HuH-7 (cell line): ENCODE data around the gene TBX15.

Source experiments
- DNase-seq: peaks from one replicate; pipeline ENCODE4 v3.0.0; 2011; ENCODE audit warnings: low spot score

TBX15 gene

DNA sequence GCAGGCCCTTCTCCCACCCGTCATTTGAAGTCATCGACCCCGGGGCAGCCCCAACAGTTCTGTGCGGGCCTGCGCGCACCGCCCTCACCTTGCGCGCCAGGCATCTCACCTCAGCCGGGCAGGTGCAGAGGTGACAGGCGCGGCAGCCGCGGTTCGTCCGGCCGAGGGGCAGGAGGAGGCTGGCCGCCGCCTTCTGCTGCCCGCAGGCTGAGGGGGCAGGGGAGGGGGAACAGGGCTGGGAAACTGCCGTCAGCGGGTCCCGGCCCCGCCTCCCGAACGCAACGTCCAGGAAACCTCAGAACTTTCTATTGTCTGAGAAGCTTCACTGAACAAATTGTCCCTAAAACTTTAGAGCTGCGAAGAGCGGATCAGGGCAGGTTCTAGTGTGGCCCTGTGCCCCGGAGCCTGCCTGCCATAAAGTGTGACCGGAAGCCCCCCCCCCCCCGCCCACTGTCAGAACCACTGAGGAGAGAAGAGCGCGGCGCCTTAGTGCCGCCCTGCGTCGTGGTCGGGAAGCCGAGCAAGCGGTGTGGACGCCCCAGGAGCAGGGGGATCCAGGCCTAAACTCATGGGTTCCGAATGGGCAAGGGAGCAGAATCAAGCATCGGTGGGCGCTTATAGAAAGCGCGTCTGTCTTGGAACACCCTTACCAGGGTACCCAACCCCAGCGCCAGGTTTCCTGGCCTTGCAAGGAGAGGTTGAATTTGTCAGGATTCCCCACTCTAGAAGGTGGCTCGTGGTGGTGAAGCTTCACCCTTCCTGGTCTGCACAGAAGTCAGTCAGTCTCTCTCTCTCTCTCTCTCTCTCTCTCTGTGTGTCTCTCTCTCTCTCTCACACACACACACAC lies 13.3 kb upstream of the TBX15 start:
- no peak for DNase-seq

DNA sequence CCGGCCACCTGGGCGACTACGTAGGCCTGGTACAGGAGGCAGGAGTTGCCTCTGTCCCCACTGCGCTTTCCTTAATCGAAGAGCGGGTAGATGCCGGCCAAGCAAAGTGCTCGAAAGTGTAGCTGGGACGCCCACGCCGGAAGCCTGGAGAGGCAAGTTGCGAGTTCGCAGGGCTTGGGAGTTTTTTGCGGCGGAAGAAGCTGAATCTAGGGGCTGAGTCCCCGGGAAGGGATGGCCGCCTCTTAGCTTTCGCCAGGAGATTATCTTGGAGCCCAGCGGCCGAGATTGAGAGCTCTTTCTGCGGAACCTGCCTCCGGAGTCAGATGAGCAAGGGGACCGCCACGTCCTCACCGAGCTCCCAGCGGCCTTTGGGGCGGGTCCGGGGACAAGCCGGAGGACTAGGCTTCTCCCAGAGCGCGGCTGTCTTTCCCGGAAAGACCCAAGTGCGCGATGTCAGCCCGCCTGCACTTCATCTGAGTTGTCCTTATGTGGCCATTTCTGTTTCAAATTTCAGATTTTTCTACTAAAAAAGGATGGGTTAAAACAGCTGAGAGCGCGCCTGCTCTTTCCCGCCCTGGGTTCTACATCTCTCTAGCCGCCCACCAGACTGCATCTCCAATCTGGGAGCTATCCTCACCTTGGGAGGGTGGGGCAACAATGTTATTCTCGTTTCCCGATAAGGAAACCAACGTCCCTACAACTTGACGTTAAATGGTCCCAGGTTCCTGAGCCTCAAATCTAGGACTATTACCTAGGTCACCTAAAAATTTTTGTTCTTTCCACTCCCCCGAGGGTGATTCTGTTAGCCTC lies 12.4 kb upstream of the TBX15 start:
- no peak for DNase-seq

DNA sequence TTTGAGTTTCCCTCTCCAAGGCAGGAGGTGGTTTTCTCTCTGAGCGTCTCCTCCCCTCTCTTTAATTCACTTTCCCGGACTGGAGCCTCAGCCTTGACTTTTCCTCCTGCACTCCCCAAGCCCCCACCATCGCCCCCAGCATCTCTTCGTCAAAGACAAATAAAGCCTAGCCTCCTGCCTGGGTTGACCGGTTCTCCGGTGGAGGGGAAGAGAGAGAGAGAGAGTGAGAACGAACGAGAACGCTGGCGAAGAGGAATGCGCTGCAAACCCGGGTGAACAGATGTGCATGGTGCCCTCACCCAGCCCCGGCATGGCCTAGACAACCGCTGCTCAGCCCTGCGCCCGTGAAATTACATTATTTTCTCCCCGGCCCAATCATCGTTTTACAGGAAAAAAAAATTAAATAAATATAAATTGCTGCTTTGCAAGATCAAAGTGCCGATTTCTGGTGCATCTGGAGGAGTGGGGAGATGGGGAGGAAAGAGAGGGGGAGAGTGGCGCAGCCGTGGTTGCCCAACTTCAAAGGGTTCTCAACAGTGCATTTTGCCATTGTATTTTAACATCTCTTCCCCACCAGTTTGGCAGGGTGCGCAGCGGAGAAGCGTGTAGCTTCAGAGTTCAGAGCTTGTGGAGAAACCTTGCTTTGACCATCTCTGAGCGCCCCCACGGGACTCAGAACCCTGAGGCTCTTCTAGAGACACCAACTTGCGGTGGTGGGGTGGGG lies 11.4 kb upstream of the TBX15 start:
- DNase-seq: no peak

DNA sequence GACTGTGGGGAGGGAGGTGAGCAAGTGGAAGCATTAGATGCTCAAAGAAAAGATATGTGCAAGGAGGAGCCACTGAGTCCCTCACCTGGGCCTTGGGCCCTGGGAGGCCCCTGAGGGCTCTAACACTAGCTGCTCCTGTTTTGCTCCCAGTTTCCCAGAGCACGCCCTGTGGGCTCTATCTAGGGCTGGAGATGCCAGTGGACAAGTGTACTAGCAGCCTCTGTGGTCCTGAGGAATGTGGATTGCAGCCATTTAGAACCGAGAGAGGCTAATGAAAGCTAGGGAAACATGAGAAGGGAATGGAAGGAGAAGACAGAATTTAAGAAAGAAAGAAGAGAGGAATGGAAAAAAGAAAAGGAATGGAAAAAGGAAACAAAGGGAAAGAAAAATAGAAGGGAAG lies 10.0 kb upstream of the TBX15 start:
- DNase-seq: no peak

DNA sequence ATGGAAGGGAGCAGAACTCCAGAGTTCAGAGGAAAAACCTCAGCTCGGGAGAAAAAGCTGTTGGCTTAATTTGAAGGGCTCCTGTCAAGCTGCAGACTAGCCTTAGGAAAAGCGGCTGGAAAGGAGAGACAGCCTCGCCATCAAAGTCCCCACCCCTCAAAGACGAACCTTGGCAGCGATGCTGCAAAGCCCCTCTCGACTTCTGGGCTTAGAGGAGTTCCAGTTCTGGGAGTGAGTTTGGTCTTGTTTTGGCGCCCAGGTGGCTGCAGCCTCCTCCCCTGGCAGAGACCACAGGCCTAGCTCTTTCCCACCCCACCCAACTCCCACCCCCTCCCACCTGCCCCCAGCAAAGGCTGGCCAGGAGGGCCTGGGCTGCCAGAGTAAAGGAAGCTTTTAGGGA lies 9.1 kb upstream of the TBX15 start:
- DNase-seq: no peak

DNA sequence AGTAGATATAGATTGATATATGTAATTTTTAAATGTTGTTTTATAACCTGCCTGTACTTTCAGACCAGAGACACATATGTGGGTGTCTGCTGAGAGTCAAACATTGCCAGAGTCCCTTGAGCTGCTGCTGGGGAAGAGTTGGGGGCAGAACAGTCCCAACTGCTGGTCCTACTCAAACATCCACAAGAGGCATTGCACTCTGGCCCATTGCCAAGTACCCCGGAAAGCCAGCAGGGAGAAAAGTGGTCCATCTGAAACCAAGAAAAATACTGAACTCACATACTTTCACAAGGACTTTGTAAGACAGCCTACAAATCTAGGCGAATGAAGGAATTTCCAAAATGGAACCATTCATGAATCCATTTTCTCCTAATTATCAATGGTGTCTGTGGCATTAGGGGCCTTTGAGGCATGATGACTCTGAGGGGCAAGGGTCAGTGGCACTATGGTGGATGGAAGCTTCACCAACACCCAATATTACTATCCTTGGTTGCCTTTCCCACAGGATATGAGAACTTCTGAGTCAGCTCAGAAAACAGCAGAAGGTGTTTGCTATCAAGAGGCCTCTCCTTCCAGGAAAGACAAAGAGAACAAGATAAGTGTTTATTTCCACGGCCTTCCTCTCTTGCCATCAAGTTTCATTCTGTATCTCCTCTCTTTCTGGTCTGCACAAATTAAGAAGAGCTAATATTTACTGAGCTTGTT lies 7.3 kb upstream of the TBX15 start:
- DNase-seq: no peak

DNA sequence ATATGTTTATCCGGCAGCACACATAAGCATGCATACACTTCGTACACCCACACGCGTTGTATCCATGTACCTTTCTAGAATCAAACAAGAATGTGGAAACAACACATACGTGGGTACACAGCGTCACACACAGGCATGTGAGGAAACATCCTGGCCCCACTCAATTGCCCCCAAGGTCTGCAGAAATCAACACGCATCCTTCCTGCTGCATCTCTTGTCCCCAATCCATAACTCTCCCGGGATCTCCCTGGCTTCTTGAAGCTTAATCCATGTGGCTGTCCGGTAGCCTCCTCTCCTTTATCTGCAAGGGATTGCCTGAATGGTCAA lies 5.5 kb upstream of the TBX15 start:
- DNase-seq: no peak

DNA sequence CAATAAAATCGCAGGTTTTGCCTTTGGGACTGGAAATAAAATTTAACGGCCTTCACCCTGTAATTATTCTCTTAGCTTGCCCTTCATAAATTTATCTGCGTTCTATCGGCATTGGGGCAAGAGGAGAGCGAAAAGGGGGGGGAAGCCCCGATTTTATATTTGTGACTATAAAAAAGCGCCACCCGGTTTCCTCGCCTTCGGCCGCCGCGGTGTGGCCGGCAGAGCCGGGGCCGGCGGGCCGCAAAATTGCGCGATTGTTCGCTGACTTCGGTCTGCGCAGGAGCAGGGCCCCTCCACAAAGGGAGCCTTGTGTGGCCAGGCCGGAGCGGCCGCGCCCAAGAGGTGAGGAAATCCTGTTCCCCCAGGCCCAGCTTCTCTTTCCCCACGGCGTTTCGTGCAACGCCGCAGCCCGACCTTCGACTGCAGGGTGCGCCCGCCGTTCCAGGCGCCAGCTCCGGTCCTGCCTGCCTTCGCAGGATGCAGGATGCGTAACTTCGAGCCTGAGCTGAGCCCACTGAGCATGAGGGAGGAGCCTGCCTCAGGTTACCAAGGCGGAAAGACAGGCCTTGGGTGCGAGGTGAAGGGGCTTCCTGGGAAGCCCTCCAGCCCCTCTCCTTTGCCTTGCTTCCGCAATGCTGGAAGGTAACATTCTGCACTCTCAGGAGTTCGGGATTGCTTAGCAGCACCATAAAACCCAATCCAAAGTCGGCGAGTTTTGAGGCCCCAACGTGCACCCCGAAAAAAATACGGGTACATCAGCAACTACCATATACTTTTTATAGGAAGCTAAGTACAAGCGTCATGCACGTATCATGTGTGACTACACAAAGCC lies 4.9 kb upstream of the TBX15 start:
- no peak for DNase-seq

DNA sequence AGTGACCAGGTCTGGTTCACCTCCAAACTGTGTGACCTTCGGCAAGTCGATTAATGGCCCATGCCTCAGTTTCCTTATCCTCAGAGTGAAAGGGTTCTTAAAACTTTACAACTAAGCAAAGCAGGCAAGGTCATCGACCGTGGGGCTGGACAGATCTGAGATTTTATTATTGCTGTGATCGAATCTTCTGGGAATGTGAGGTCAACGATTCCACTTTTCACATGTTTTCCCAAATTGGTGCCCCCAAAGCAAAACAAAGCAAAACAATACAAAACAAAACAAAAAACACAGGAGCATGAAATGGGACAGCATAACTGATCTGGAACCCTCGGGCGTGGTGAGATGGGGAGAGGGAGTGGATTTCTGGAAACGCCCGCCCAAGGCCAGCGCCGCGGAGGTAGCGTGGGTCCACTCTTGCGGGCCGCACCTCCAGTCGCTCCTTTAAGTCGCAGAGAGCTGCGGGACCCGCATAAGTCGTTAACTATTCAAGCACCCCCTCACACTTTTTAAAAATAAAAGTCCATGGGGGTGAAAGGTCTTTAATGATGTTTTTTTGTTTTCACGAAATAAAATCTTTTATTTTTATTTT lies 4.2 kb upstream of the TBX15 start:
- no peak for DNase-seq

DNA sequence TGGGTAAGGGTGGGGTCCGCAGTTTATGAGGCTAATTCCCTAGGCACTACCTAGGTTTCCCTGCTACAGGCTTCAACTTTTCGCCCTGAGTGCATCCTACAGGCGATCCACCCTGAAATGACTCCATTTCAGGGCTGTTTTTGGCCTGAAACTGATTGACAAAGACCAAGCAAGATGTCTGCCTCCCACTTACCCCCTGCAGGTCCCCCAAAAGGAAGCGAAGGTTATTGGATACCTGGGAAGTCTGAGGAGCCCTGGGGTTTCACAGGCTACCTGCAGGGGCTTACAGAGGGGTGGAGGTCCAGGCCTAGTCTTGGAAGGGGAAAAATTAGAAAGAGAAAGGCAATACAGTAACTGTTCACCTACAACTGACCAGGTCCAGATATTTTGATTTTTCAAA lies 3.3 kb upstream of the TBX15 start:
- DNase-seq: no peak

DNA sequence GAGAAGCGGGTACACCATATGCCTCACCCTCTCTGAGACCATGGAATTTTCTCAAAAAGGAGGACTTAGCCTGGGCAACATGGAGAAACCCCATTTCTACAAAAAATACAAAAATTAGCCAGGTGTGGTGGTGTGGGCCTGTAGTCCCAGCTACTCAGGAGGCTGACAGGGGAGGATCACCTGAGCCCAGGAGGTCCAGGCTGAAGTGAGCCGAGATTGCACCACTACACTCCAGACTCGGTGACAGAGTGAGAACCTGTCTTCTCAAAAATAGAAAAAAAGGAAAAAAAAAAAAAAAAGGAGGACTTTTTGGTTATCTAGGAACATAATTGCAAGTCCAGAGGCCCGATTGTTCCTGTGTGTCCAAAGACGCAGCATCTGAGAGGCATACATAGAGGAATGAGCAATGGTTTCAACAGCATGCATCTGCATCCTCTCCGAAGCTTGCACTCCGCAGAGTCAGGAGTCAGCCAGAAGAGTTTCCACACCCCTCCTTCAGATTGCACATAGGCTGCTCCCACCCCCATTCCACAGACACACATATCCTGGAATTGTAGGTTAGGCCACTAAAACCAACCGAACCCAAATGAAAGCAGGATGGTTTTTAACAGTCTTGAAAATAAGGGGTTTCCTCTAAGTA lies 2.5 kb upstream of the TBX15 start:
- no peak for DNase-seq

DNA sequence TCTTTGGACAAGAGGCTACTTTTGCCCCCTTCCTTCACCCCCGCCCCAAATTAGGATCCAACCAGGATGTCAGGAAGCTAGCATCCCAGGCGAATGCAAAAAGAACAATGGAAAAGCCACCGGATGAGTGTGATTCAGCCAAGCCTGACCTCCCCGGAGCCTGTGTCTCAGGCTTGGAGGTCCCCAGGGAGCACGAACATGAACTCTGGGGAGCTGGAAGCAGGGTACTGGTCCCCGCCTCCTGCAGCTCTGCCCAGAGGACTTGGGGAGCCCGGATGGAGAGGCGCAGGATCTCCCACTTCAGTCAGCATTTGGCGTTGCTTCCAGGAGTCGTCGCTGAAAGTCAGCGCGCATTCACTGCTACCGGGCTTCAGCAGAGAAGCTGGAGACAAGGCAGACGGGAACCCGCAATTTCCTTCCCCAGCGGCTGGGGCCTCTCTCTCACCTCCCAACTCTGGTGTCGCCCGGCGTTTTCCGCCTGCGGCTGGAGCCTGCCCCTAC lies 1.8 kb upstream of the TBX15 start:
- DNase-seq: no peak

DNA sequence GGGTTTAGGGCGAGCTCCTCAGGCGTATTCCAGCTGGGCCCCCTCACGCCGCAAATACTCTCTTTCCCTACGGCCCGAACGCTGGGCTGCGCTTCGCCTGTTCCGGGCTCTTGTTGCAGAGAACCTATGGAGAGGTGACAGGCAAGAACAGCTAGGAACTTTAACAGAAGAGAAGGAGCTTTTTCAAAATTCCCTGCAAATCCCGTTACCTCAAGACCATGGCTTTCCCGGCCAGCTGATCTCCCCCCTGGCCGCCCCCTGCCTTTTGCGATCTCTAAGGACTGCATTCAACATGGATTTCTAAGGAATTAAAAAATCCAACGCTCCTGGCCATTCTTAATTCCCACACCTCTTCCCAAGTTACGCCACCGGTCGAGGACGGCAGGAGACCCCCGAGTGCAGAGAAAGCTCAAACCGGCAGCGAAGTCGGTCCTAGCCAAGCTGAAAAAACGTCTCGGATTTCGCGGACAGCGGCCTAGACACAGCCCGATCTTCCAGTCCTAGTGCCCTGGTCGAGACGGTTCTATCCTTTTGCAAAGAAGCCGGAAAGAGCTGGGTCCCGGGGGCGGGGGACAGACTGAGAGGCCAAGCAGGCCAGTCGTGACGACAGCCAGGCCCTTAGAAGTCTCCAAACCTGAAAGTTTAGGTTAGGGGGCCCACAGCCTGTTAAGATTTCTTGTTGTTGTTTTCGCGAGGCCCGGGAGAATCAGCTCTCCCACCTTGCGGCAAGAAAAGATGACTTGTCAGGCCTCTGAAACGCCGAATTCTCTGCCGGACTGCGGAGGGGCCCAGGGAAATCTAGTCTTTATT lies 1.1 kb upstream of the TBX15 start:
- DNase-seq: no peak

DNA sequence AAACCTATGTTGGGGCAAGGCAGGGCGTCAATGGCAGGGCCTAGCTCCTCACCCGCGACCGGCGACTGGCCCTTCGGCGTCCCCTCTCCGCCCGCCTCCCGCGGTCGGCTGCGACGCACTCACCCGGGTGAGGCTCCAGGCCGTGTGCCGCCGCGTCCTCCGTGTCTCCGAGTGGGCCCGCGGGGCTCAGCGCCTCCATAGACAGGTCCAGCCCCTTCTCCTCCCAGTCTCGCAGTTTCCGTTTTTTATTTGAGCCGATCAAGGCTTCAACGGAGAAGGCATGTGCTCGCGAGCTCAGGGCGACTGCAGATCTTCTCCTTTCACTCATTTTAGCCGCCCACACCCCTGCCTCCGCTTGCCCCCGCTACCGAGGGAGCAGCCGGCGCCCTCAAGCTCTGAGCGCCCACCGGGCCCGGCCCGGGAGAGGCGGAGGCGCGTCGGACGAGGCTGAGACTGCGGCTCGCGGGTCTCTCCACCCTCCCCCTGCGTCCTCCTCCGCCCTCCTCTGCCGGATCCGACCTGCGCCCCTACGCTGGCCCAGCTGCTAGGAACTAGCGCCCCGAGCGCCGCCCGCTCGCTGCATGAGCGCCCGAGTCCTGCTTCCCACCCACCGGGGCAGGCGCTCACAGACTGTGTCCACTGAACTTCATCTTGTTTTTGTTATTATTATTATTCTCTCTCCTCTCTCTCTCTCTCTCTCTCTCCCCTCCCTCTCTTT lies 516 bp downstream of the TBX15 start:
- DNase-seq: no peak

DNA sequence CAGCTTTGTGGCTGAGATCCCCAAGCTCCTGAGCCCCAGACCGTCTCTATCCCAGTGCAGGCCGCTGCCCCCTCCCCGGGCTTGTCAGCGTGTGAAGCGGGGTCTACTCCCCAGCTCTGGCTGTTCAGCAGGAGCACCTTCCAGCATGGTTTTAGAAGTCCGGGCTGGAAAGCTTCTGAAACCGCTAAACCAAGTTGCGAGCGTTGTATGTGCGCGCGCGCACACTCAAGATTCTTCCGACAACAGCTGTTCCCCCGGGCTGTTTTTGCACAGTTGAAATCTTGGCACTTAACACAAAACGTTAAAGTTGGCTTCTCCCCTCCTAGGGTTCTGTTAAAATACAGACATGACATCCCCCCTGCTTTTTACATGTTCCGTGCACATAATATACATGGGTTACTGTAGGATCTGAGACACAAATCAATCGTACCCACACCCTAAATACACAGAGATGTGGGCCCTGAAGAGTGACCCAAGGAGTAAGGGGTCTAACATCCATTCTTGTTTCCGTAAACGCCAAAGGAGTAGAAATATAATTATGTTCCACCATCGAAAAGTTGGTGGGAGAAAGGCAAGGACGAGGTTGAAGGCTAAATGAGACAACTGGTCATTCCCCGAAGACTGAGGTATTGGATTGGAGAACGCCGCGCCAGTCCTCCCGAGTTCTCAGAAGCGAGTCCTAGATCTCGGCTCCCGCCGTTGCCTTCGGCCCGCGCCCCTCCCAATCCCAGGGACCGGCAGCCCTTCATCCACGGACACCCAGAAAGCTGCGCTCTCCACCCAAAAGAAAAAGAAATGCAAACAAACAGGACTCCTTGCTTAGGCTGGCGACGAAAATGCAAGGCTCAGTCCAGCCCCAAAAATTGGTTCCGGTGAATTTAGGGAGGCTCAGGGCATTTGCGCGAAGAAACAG lies 1.3 kb downstream of the TBX15 start:
- no peak for DNase-seq

DNA sequence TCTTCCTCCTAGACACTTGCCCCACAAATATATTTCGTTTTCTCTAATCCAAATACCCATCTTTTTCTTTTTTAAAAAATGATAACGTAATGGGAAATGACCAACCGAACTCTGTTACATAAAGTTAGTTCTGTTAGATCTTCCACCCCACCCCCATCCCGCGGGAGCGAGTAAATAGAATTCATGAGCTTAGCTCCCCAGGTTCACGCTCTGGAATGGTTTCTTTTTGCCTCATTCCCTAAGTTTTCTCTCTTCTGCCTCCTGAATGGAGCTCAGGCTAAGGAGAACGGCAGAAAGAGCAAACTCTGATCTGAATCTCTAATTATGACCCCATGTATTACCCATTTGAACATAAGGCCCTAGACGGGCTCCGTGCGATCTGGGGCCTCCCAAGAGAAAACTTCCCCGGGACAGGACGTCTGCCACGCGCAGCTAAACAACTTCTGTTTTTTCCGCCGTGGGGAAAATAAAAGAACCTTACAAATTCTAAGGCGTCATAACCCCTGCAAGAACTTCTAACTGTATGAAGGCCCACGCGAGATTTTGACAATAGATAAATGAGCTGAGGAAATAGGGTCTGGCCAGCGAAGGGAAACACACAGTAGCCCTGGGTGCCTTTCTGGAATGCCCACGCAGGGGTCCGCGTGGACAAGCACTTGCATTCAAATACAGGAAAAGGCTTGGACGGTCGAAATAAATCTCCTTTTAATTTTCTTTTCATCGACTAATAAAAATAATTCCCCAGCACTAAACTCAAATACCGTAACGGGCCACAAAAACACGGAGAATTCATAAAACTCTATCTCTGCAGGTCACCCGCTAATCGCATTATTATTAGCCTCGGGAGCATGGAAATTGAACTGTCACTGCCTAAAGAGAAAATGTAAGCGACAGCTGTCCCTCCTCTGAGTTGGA lies 2.2 kb downstream of the TBX15 start:
- no peak for DNase-seq
